HepG2 (cell line): ENCODE results near the gene ABCC10. TPM values are rescaled to one million over a fixed set of nuclear protein-coding genes. Genes with fewer than 3 reads are reported as not detected.
A peak's percentile ranks its signal among the peaks of the same experiment; 100 is the strongest.

Experiments
- ADNP ChIP-seq: sonication (generic); formaldehyde crosslinking; IDR thresholded peaks from 2 replicates; pipeline ENCODE4 v1.4.0; 2020; ENCODE audit warnings: missing genetic modification reagents
- ATRX ChIP-seq: sonication (generic); formaldehyde crosslinking; IDR thresholded peaks from 2 replicates; pipeline ENCODE4 v1.4.0; 2020; ENCODE audit warnings: missing genetic modification reagents, borderline replicate concordance
- DNMT3B ChIP-seq: conservative IDR thresholded peaks from 2 replicates; pipeline ENCODE4 v1.6.1; 2016; ENCODE audit warnings: missing biosample characterization, control low read depth
- GABPB1 ChIP-seq: IDR thresholded peaks from 2 replicates; pipeline ENCODE4 v1.6.1; 2016; ENCODE audit warnings: mild to moderate bottlenecking, missing genetic modification reagents, moderate library complexity, missing compliant biosample characterization
- GLI4 ChIP-seq: sonication (generic); formaldehyde crosslinking; IDR thresholded peaks from 2 replicates; pipeline ENCODE4 v1.5.1; 2020; ENCODE audit warnings: missing genetic modification reagents, mild to moderate bottlenecking, moderate library complexity, borderline replicate concordance
- IKZF4 ChIP-seq: sonication (generic); formaldehyde crosslinking; IDR thresholded peaks from 2 replicates; pipeline ENCODE4 v1.5.1; 2020; ENCODE audit warnings: borderline replicate concordance, mild to moderate bottlenecking, low read depth, missing genetic modification reagents; ENCODE audit errors: not compliant biosample characterization
- PAX8 ChIP-seq: sonication (generic); formaldehyde crosslinking; IDR thresholded peaks from 2 replicates; pipeline ENCODE4 v1.8.0; 2022; ENCODE audit warnings: mild to moderate bottlenecking, missing genetic modification reagents, borderline replicate concordance
- RNF2 ChIP-seq: fragments of 450-650 bp; conservative IDR thresholded peaks from 2 replicates; pipeline ENCODE4 v1.6.1; 2016; ENCODE audit warnings: low read depth
- SIN3A ChIP-seq: IDR thresholded peaks from 2 replicates; pipeline ENCODE4 v1.6.1; 2011; ENCODE audit warnings: low read depth, mild to moderate bottlenecking, control low read depth, low read length, borderline replicate concordance
- SIX1 ChIP-seq: sonication (generic); formaldehyde crosslinking; IDR thresholded peaks from 2 replicates; pipeline ENCODE4 v1.4.0; 2020; ENCODE audit warnings: missing genetic modification reagents, borderline replicate concordance
- SP1 ChIP-seq, 2 experiments: fragments of 450-650 bp in 1 of 2; sonication (generic) in 1 of 2; formaldehyde crosslinking in 1 of 2; IDR thresholded peaks; 2 replicates each; pipeline versions ENCODE4 v1.4.0 to v1.6.1; 2016 to 2020; ENCODE audit warnings: missing genetic modification reagents in 1 of 2
- ZFP36L2 ChIP-seq: sonication (generic); formaldehyde crosslinking; IDR thresholded peaks from 2 replicates; pipeline ENCODE4 v1.4.0; 2020; ENCODE audit warnings: missing genetic modification reagents
- ZNF282 ChIP-seq: fragments of 450-650 bp; IDR thresholded peaks from 2 replicates; pipeline ENCODE4 v1.6.1; 2018; ENCODE audit not compliant: partially characterized antibody
- ZNF382 ChIP-seq: sonication (generic); formaldehyde crosslinking; IDR thresholded peaks from 2 replicates; pipeline ENCODE4 v1.5.0; 2020; ENCODE audit warnings: missing genetic modification reagents, mild to moderate bottlenecking, borderline replicate concordance
- polyA plus RNA-seq, 8 experiments: library from polyadenylated mRNA; depleted of rRNA in 3 of 8; stranded (reverse) in 7 of 8; unstranded in 1 of 8; fragments of >200 nt; fragmentation: Illumina TruSeq in 4 of 8; extraction: Trizol in 4 of 8; gene quantifications; 2 replicates each; pipeline versions ENCODE4 v1.2.1 to v1.2.3, GENCODE V29; 2011 to 2016; ENCODE audit warnings: low read depth in 4 of 8, missing spikeins in 1 of 8, mixed read lengths in 1 of 8; ENCODE audit not compliant: insufficient read depth in 1 of 8
- total RNA-seq, 5 experiments: library from RNA; depleted of rRNA; stranded (reverse); fragments of >200 nt; fragmentation: Illumina TruSeq; extraction: Trizol; gene quantifications; 2 replicates each; pipeline ENCODE4 v1.2.3, GENCODE V29; 2016; ENCODE audit warnings: low read depth in 1 of 5
- TF ChIP-seq, protein P1 (sequence below): sonication (generic); formaldehyde crosslinking; IDR thresholded peaks from 2 replicates; pipeline ENCODE4 v1.5.0; 2020; ENCODE audit warnings: mild to moderate bottlenecking, missing genetic modification reagents
- TF ChIP-seq, protein P2 (sequence below): sonication (generic); formaldehyde crosslinking; IDR thresholded peaks from 2 replicates; pipeline ENCODE4 v1.4.0; 2020; ENCODE audit warnings: missing genetic modification reagents, low read depth, mild to moderate bottlenecking, borderline replicate concordance
- TF ChIP-seq, protein P3 (sequence below): sonication (generic); formaldehyde crosslinking; IDR thresholded peaks from 2 replicates; pipeline ENCODE4 v1.8.0; 2023; ENCODE audit warnings: mild to moderate bottlenecking, missing genetic modification reagents
- TF ChIP-seq, protein P4 (sequence below): IDR thresholded peaks from 2 replicates; pipeline ENCODE4 v1.6.1; 2012; ENCODE audit warnings: inconsistent platforms
- TF ChIP-seq, protein P5 (sequence below): sonication (generic); formaldehyde crosslinking; IDR thresholded peaks from 2 replicates; pipeline ENCODE4 v1.9.0; 2021; ENCODE audit warnings: missing genetic modification reagents, borderline replicate concordance
- TF ChIP-seq, protein P6 (sequence below): sonication (generic); formaldehyde crosslinking; IDR thresholded peaks from 2 replicates; pipeline ENCODE4 v1.4.0; 2020; ENCODE audit warnings: mild to moderate bottlenecking, missing genetic modification reagents, borderline replicate concordance

Gene ABCC10
- total and polyA plus RNA-seq, 2 of the 13 experiments (the other 11 are each of a cell fraction or from before 2014, with no cell fraction given): 16.0 to 24.3 TPM

DNA sequence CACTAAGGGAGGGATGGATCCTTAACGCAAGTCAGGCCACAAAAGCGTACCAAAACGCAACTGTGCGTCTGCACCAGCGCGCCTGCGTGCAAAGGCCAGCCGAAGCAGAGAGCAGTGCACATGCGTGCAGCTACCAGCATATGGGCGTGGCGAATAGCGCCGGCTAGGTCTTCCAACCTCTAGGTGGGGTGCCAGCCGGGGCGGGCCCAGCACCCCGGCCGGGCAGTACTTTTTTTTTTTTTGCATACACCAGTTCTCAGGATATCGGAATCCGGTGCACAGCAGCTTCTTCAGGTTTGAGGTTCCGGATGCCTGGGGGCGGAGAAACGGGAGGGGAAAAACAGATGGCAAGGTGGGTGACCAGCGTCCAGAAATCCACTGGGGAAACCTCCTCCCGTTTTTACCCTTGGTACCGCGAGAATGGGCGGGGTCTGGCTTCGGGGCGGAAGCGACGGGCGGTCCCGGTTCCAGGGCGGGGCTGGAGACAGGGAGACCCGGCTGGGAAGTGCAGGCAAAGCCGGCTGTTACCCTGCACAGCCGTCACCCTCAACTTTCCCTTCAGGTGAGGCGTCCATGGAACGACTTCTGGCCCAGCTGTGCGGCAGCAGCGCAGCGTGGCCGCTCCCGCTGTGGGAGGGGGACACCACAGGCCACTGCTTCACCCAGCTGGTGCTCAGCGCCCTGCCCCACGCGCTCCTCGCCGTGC lies at the start of gene ABCC10 (continued):
- TF ChIP-seq DNMT3B (CRISPR knock-in tag) (no peak), SIX1 (CRISPR knock-in tag) (no peak), PAX8 (CRISPR knock-in tag) (peak; percentile 80; the same call in 1 of the 2 replicates), ZNF282 (no peak), GABPB1 (peak; percentile 90), ZFP36L2 (no peak), IKZF4 (CRISPR knock-in tag) (no peak), SIN3A (peak; percentile 95), ATRX (CRISPR knock-in tag) (no peak), SP1 (IDR thresholded peaks at IDR 0.05) (no peak), SP1 (CRISPR knock-in tag; IDR thresholded peaks at IDR 0.05) (peak; percentile 84), GLI4 (CRISPR knock-in tag) (0 out of 2 replicates have a peak, but pooled peaks have one; percentile 44), RNF2 (no peak), ZNF382 (no peak), ADNP (CRISPR knock-in tag) (no peak)
- TF ChIP-seq, protein P1, sequence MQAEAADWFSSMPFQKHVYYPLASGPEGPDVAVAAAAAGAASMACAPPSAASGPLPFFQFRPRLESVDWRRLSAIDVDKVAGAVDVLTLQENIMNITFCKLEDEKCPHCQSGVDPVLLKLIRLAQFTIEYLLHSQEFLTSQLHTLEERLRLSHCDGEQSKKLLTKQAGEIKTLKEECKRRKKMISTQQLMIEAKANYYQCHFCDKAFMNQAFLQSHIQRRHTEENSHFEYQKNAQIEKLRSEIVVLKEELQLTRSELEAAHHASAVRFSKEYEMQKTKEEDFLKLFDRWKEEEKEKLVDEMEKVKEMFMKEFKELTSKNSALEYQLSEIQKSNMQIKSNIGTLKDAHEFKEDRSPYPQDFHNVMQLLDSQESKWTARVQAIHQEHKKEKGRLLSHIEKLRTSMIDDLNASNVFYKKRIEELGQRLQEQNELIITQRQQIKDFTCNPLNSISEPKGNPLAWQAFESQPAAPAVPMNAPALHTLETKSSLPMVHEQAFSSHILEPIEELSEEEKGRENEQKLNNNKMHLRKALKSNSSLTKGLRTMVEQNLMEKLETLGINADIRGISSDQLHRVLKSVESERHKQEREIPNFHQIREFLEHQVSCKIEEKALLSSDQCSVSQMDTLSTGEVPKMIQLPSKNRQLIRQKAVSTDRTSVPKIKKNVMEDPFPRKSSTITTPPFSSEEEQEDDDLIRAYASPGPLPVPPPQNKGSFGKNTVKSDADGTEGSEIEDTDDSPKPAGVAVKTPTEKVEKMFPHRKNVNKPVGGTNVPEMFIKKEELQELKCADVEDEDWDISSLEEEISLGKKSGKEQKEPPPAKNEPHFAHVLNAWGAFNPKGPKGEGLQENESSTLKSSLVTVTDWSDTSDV (CRISPR knock-in tag): peak; percentile 73; the same call in 1 of the 2 replicates
- TF ChIP-seq, protein P2, sequence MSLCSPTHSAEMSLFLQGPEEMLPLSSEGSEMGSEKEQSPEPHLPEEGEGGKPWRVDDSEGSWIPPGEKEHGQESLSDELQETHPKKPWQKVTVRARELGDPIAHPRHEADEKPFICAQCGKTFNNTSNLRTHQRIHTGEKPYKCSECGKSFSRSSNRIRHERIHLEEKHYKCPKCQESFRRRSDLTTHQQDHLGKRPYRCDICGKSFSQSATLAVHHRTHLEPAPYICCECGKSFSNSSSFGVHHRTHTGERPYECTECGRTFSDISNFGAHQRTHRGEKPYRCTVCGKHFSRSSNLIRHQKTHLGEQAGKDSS (CRISPR knock-in tag): peak; percentile 94
- TF ChIP-seq, protein P3, sequence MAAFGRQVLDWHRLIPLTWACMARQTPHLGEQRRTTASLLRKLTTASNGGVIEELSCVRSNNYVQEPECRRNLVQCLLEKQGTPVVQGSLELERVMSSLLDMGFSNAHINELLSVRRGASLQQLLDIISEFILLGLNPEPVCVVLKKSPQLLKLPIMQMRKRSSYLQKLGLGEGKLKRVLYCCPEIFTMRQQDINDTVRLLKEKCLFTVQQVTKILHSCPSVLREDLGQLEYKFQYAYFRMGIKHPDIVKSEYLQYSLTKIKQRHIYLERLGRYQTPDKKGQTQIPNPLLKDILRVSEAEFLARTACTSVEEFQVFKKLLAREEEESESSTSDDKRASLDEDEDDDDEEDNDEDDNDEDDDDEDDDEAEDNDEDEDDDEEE (CRISPR knock-in tag): no peak; the same call in none of the 2 replicates
- TF ChIP-seq, protein P4, sequence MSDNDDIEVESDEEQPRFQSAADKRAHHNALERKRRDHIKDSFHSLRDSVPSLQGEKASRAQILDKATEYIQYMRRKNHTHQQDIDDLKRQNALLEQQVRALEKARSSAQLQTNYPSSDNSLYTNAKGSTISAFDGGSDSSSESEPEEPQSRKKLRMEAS: peak; percentile 70
- TF ChIP-seq, protein P5, sequence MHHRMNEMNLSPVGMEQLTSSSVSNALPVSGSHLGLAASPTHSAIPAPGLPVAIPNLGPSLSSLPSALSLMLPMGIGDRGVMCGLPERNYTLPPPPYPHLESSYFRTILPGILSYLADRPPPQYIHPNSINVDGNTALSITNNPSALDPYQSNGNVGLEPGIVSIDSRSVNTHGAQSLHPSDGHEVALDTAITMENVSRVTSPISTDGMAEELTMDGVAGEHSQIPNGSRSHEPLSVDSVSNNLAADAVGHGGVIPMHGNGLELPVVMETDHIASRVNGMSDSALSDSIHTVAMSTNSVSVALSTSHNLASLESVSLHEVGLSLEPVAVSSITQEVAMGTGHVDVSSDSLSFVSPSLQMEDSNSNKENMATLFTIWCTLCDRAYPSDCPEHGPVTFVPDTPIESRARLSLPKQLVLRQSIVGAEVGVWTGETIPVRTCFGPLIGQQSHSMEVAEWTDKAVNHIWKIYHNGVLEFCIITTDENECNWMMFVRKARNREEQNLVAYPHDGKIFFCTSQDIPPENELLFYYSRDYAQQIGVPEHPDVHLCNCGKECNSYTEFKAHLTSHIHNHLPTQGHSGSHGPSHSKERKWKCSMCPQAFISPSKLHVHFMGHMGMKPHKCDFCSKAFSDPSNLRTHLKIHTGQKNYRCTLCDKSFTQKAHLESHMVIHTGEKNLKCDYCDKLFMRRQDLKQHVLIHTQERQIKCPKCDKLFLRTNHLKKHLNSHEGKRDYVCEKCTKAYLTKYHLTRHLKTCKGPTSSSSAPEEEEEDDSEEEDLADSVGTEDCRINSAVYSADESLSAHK (CRISPR knock-in tag): no peak
- TF ChIP-seq, protein P6, sequence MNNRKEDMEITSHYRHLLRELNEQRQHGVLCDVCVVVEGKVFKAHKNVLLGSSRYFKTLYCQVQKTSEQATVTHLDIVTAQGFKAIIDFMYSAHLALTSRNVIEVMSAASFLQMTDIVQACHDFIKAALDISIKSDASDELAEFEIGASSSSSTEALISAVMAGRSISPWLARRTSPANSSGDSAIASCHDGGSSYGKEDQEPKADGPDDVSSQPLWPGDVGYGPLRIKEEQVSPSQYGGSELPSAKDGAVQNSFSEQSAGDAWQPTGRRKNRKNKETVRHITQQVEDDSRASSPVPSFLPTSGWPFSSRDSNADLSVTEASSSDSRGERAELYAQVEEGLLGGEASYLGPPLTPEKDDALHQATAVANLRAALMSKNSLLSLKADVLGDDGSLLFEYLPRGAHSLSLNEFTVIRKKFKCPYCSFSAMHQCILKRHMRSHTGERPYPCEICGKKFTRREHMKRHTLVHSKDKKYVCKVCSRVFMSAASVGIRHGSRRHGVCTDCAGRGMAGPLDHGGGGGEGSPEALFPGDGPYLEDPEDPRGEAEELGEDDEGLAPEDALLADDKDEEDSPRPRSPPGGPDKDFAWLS: no peak
